ENCODE measurements around the gene RPS29. TPM values are rescaled to one million over a fixed set of nuclear protein-coding genes. Genes with fewer than 3 reads are reported as not detected.

RPS29 gene
- total and polyA plus RNA-seq, 2 of the 13 experiments (the other 11 are each of a cell fraction or from before 2014, with no cell fraction given) = 4,303 to 8,215 TPM

- TF ChIP-seq, protein P1, sequence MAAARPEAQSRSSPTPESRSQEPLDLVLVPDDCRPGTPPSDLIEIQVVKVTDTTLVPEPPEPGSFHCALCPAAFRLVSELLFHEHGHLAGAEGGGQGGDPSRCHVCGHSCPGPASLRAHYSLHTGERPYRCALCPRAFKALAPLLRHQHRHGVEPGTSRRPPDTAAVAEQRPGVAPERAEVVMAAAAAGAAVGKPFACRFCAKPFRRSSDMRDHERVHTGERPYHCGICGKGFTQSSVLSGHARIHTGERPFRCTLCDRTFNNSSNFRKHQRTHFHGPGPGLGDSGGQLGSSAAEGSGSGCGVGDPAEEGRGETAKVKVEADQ (CRISPR knock-in tag; IDR thresholded peaks at IDR 0.05; ENCODE audit: borderline replicate concordance) = no peak
- TF ChIP-seq ZNF446 (CRISPR knock-in tag; IDR thresholded peaks at IDR 0.05) = peak; percentile 86; the same call in 1 of the 2 replicates
- no peak for TF ChIP-seq RXRB (CRISPR knock-in tag; IDR thresholded peaks at IDR 0.05; ENCODE audit: borderline replicate concordance)
- TF ChIP-seq ZBTB7B (CRISPR knock-in tag; IDR thresholded peaks at IDR 0.05) = 0 out of 2 replicates have a peak, but pooled peaks have one; percentile 12
- TF ChIP-seq E2F1 (CRISPR knock-in tag; IDR thresholded peaks at IDR 0.05) = no peak
- TF ChIP-seq RBM39 (IDR thresholded peaks at IDR 0.05; ENCODE audit: low read depth, low read length, poor library complexity, severe bottlenecking) = no peak
- no peak; the same call in 1 of the 2 replicates for TF ChIP-seq KMT2A (CRISPR knock-in tag; IDR thresholded peaks at IDR 0.05)
- TF ChIP-seq MAFG (CRISPR knock-in tag; IDR thresholded peaks at IDR 0.05) = no peak
- TF ChIP-seq ZNF598 (CRISPR knock-in tag; IDR thresholded peaks at IDR 0.05; ENCODE audit: borderline replicate concordance) = 0 out of 2 replicates have a peak, but pooled peaks have one; percentile 84
- no peak for TF ChIP-seq THAP11 (CRISPR knock-in tag; IDR thresholded peaks at IDR 0.05)
- 0 out of 2 replicates have a peak, but pooled peaks have one; percentile 9 for TF ChIP-seq NFKB2 (CRISPR knock-in tag; IDR thresholded peaks at IDR 0.05; ENCODE audit: borderline replicate concordance)
- TF ChIP-seq, protein P2, sequence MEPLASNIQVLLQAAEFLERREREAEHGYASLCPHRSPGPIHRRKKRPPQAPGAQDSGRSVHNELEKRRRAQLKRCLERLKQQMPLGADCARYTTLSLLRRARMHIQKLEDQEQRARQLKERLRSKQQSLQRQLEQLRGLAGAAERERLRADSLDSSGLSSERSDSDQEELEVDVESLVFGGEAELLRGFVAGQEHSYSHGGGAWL (CRISPR knock-in tag; IDR thresholded peaks at IDR 0.05) = no peak
- TF ChIP-seq, protein P3, sequence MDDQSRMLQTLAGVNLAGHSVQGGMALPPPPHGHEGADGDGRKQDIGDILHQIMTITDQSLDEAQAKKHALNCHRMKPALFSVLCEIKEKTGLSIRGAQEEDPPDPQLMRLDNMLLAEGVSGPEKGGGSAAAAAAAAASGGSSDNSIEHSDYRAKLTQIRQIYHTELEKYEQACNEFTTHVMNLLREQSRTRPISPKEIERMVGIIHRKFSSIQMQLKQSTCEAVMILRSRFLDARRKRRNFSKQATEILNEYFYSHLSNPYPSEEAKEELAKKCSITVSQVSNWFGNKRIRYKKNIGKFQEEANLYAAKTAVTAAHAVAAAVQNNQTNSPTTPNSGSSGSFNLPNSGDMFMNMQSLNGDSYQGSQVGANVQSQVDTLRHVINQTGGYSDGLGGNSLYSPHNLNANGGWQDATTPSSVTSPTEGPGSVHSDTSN (CRISPR knock-in tag; IDR thresholded peaks at IDR 0.05; ENCODE audit: borderline replicate concordance) = 0 out of 2 replicates have a peak, but pooled peaks have one; percentile 22
- 0 out of 2 replicates have a peak, but pooled peaks have one; percentile 58 for TF ChIP-seq ZNF775 (CRISPR knock-in tag; IDR thresholded peaks at IDR 0.05; ENCODE audit: borderline replicate concordance)
- 0 out of 2 replicates have a peak, but pooled peaks have one; percentile 44 for TF ChIP-seq ZNF709 (CRISPR knock-in tag; IDR thresholded peaks at IDR 0.05)
- no peak for TF ChIP-seq SNAI1 (CRISPR knock-in tag; IDR thresholded peaks at IDR 0.05; ENCODE audit: borderline replicate concordance)
- TF ChIP-seq ZNF138 (CRISPR knock-in tag; IDR thresholded peaks at IDR 0.05; ENCODE audit: low read depth) = peak; percentile 94
- TF ChIP-seq NR2F6 (IDR thresholded peaks at IDR 0.05) = no peak
- TF ChIP-seq NR2F6 (CRISPR knock-in tag; IDR thresholded peaks at IDR 0.05) = 0 out of 2 replicates have a peak, but pooled peaks have one; percentile 13
- TF ChIP-seq PPARG (CRISPR knock-in tag; conservative IDR thresholded peaks at IDR 0.05) = no peak
- TF ChIP-seq MTF2 (CRISPR knock-in tag; IDR thresholded peaks at IDR 0.05; ENCODE audit: borderline replicate concordance) = 0 out of 2 replicates have a peak, but pooled peaks have one; percentile 66
- peak; percentile 13; the same call in 1 of the 2 replicates for TF ChIP-seq ZNF850 (CRISPR knock-in tag; conservative IDR thresholded peaks at IDR 0.05)
- no peak for TF ChIP-seq BCL6 (CRISPR knock-in tag; IDR thresholded peaks at IDR 0.05)
- TF ChIP-seq ZNF296 (CRISPR knock-in tag; conservative IDR thresholded peaks at IDR 0.05) = no peak
- TF ChIP-seq KLF15 (CRISPR knock-in tag; IDR thresholded peaks at IDR 0.05; ENCODE audit: borderline replicate concordance) = no peak; the same call in 1 of the 2 replicates
- TF ChIP-seq HOXD1 (CRISPR knock-in tag; IDR thresholded peaks at IDR 0.05) = 0 out of 2 replicates have a peak, but pooled peaks have one; percentile 70
- TF ChIP-seq MTA3 (CRISPR knock-in tag; IDR thresholded peaks at IDR 0.05) = no peak
- no peak for TF ChIP-seq NR1H2 (CRISPR knock-in tag; IDR thresholded peaks at IDR 0.05; ENCODE audit: borderline replicate concordance, low read depth)
Observed at GRCh38 chr14:49634547-49635334, 48.6 kb upstream of the RPS29 start, which contains the start of gene DNAAF2 (continued).
